K562 (cell line): ENCODE results near the gene RFC5. TPM values are rescaled to one million over a fixed set of nuclear protein-coding genes. Genes with fewer than 3 reads are reported as not detected.

Experiments used
- ARID1B ChIP-seq: fragments of 450-650 bp; IDR thresholded peaks from 2 replicates; pipeline ENCODE4 v1.6.1; 2016; ENCODE audit warnings: antibody characterized with exemption, mild to moderate bottlenecking, inconsistent platforms
- CBFA2T3 ChIP-seq: fragments of 450-650 bp; IDR thresholded peaks from 2 replicates; pipeline ENCODE4 v1.6.1; 2017
- CBX8 ChIP-seq: fragments of 200-600 bp; sonication (generic); IDR thresholded peaks from 2 replicates; pipeline ENCODE4 v1.6.1; 2012; ENCODE audit warnings: borderline replicate concordance, mixed run types, low read depth, mild to moderate bottlenecking, moderate library complexity, mixed read lengths, low read length, control low read depth, inconsistent platforms; ENCODE audit not compliant: poor library complexity, severe bottlenecking; ENCODE audit errors: extremely low read depth
- EP300 ChIP-seq: IDR thresholded peaks from 2 replicates; pipeline ENCODE4 v1.6.1; 2012; ENCODE audit warnings: low read length, improper control_type of control experiment
- EWSR1 ChIP-seq: fragments of 450-650 bp; IDR thresholded peaks from 2 replicates; pipeline ENCODE4 v1.6.1; 2018; ENCODE audit warnings: borderline replicate concordance, mild to moderate bottlenecking, low read depth, moderate library complexity; ENCODE audit not compliant: partially characterized antibody
- FOXK2 ChIP-seq, 2 experiments: fragments of 450-650 bp; IDR thresholded peaks in 1 of 2; conservative IDR thresholded peaks in 1 of 2; 2 replicates each; pipeline ENCODE4 v1.6.1; 2016; ENCODE audit warnings: low read depth in 2 of 2, mild to moderate bottlenecking in 1 of 2
- HDAC3 ChIP-seq: fragments of 450-650 bp; IDR thresholded peaks from 2 replicates; pipeline ENCODE4 v1.6.1; 2018; ENCODE audit warnings: borderline replicate concordance, mild to moderate bottlenecking, moderate library complexity; ENCODE audit not compliant: partially characterized antibody
- KLF1 ChIP-seq: fragments of 450-650 bp; IDR thresholded peaks from 2 replicates; pipeline ENCODE4 v1.6.1; 2016; ENCODE audit warnings: missing genetic modification characterization, missing compliant biosample characterization
- MAFG ChIP-seq: fragments of 450-650 bp; conservative IDR thresholded peaks from 2 replicates; pipeline ENCODE4 v1.6.1; 2016; ENCODE audit warnings: missing genetic modification characterization, missing compliant biosample characterization
- MNT ChIP-seq, 2 experiments: fragments of 450-650 bp; conservative IDR thresholded peaks; 2 replicates each; pipeline ENCODE4 v1.6.1; 2017; ENCODE audit warnings: mild to moderate bottlenecking in 2 of 2, moderate library complexity in 2 of 2
- NCOA6 ChIP-seq: fragments of 450-650 bp; IDR thresholded peaks from 2 replicates; pipeline ENCODE4 v1.6.1; 2017; ENCODE audit warnings: mild to moderate bottlenecking
- RCOR1 ChIP-seq, 2 experiments: IDR thresholded peaks; 2 replicates each; pipeline ENCODE4 v1.6.1; 2012; ENCODE audit warnings: low read depth in 2 of 2, low read length in 2 of 2, borderline replicate concordance in 1 of 2, improper control_type of control experiment in 1 of 2
- SOX6 ChIP-seq: fragments of 450-650 bp; IDR thresholded peaks from 2 replicates; pipeline ENCODE4 v1.6.1; 2014; ENCODE audit warnings: mild to moderate bottlenecking
- TEAD1 ChIP-seq, 2 experiments: fragments of 450-650 bp in 1 of 2; sonication (generic) in 1 of 2; formaldehyde crosslinking; IDR thresholded peaks; 2 replicates each; pipeline versions ENCODE4 v1.4.0 to v1.8.0; 2020 to 2022; ENCODE audit warnings: mild to moderate bottlenecking in 2 of 2, missing genetic modification reagents in 1 of 2
- TEAD4 ChIP-seq, 2 experiments: sonication (generic) in 1 of 2; formaldehyde crosslinking in 1 of 2; IDR thresholded peaks; 2 replicates each; pipeline versions ENCODE4 v1.6.1 to v1.8.0; 2012 to 2022; ENCODE audit warnings: borderline replicate concordance in 1 of 2, inconsistent platforms in 1 of 2, low read length in 1 of 2, mild to moderate bottlenecking in 1 of 2, missing genetic modification reagents in 1 of 2
- ZNF274 ChIP-seq: IDR thresholded peaks from 2 replicates; pipeline ENCODE4 v1.6.1; 2011; ENCODE audit warnings: low read depth, mild to moderate bottlenecking, low read length, moderate library complexity, borderline replicate concordance
- ZNF316 ChIP-seq: fragments of 450-650 bp; IDR thresholded peaks from 2 replicates; pipeline ENCODE4 v1.6.1; 2016
- ZNF408 ChIP-seq: fragments of 250-450 bp; sonication (Bioruptor Pico); IDR thresholded peaks from 2 replicates; pipeline ENCODE4 v1.4.0; 2020; ENCODE audit warnings: low read depth, mild to moderate bottlenecking, moderate library complexity
- ZNF449 ChIP-seq: fragments of 250-450 bp; sonication (Bioruptor Pico); IDR thresholded peaks from 2 replicates; pipeline ENCODE4 v1.8.0; 2022; ENCODE audit warnings: moderate library complexity, mild to moderate bottlenecking, inconsistent platforms
- ZNF766 ChIP-seq: fragments of 200-800 bp; sonication (Bioruptor generic); conservative IDR thresholded peaks from 2 replicates; pipeline ENCODE4 v1.6.1; 2016; ENCODE audit warnings: missing genetic modification characterization, missing compliant biosample characterization
- polyA plus RNA-seq, 8 experiments: library from polyadenylated mRNA; depleted of rRNA in 4 of 8; stranded (reverse) in 5 of 8; unstranded in 3 of 8; fragments of >200 nt; fragmentation: Nextera tagmentation in 2 of 8; fragmentation: Illumina TruSeq in 1 of 8; extraction: Ambion mirVana in 2 of 8; extraction: Trizol in 1 of 8; gene quantifications; 2 replicates each; pipeline versions ENCODE4 v1.2.1 to v1.2.3, GENCODE V29; 2011 to 2014; ENCODE audit warnings: inconsistent platforms in 1 of 8, missing spikeins in 1 of 8
- total RNA-seq, 7 experiments: library from RNA; depleted of rRNA in 6 of 7; stranded (reverse); fragments of >200 nt in 6 of 7; fragmentation: Illumina TruSeq in 2 of 7; extraction: Trizol in 2 of 7; gene quantifications; 2 replicates each; pipeline versions ENCODE4 v1.2.1 to v1.2.3, GENCODE V29; 2011 to 2021; ENCODE audit warnings: low replicate concordance in 1 of 7
- TF ChIP-seq, protein P1 (sequence below): sonication (generic); formaldehyde crosslinking; IDR thresholded peaks from 2 replicates; pipeline ENCODE4 v1.8.0; 2022; ENCODE audit warnings: missing genetic modification reagents, mild to moderate bottlenecking, borderline replicate concordance
- TF ChIP-seq, protein P2 (sequence below): sonication (generic); formaldehyde crosslinking; IDR thresholded peaks from 2 replicates; pipeline ENCODE4 v1.8.1; 2023; ENCODE audit warnings: mild to moderate bottlenecking, missing genetic modification reagents

The RFC5 gene
- total and polyA plus RNA-seq, 9 of the 15 experiments (the other 6 are each of a cell fraction or from before 2014, with no cell fraction given) = 61.8 to 189 (median 92.9) TPM

DNA sequence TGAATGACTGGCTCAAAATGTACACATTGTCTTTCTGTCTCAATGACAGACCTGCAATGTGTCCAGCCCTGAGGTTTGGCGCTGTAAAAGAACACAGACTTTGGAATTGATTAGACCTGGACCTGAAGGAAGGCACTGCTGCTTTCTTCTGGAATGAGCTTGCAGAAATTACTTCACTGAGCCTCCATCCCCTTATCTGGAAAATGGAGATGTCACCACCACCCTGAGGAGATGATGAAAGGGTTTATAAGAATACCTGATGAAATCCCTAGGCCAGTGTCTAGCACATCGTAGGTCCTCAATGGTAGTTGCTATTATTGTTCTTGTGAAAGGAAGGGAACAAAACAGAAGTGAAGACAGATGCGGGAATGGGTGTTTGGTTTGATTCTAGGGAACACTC lies 54.1 kb downstream of the RFC5 start (continued):
- TF ChIP-seq TEAD4 (IDR thresholded peaks at IDR 0.05; ENCODE audit: low read length) (no peak), TEAD4 (CRISPR knock-in tag; IDR thresholded peaks at IDR 0.05; ENCODE audit: borderline replicate concordance) (no peak), NCOA6 (no peak), CBFA2T3 (no peak), ZNF274 (no peak), ZNF316 (peak; percentile 4; the same call in 1 of the 2 replicates), EP300 (peak; percentile 26; the same call in 1 of the 2 replicates), MAFG (peak; percentile 44; the same call in 1 of the 2 replicates), ZNF766 (CRISPR knock-in tag) (no peak), MNT (conservative IDR thresholded peaks at IDR 0.05) (no peak), ARID1B (peak; percentile 20; the same call in 1 of the 2 replicates), ZNF449 (CRISPR knock-in tag) (no peak), FOXK2 (conservative IDR thresholded peaks at IDR 0.05 in 1 of 2, IDR thresholded peaks at IDR 0.05 in 1 of 2; ENCODE audit: low read depth in 2 of 2) (no peak), KLF1 (tag) (no peak), EWSR1 (no peak), ZNF408 (CRISPR knock-in tag) (no peak), TEAD1 (CRISPR knock-in tag; IDR thresholded peaks at IDR 0.05) (no peak), HDAC3 (no peak), CBX8 (no peak), RCOR1 (IDR thresholded peaks at IDR 0.05; ENCODE audit: borderline replicate concordance in 1 of 2, low read depth in 2 of 2, low read length in 2 of 2) (peak in 1 of 2 experiments; percentile 76; a peak in 1 of 4 replicates), SOX6 (peak; percentile 60)
- TF ChIP-seq, protein P1, sequence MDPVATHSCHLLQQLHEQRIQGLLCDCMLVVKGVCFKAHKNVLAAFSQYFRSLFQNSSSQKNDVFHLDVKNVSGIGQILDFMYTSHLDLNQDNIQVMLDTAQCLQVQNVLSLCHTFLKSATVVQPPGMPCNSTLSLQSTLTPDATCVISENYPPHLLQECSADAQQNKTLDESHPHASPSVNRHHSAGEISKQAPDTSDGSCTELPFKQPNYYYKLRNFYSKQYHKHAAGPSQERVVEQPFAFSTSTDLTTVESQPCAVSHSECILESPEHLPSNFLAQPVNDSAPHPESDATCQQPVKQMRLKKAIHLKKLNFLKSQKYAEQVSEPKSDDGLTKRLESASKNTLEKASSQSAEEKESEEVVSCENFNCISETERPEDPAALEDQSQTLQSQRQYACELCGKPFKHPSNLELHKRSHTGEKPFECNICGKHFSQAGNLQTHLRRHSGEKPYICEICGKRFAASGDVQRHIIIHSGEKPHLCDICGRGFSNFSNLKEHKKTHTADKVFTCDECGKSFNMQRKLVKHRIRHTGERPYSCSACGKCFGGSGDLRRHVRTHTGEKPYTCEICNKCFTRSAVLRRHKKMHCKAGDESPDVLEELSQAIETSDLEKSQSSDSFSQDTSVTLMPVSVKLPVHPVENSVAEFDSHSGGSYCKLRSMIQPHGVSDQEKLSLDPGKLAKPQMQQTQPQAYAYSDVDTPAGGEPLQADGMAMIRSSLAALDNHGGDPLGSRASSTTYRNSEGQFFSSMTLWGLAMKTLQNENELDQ = no peak
- TF ChIP-seq, protein P2, sequence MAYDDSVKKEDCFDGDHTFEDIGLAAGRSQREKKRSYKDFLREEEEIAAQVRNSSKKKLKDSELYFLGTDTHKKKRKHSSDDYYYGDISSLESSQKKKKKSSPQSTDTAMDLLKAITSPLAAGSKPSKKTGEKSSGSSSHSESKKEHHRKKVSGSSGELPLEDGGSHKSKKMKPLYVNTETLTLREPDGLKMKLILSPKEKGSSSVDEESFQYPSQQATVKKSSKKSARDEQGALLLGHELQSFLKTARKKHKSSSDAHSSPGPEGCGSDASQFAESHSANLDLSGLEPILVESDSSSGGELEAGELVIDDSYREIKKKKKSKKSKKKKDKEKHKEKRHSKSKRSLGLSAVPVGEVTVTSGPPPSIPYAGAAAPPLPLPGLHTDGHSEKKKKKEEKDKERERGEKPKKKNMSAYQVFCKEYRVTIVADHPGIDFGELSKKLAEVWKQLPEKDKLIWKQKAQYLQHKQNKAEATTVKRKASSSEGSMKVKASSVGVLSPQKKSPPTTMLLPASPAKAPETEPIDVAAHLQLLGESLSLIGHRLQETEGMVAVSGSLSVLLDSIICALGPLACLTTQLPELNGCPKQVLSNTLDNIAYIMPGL (CRISPR knock-in tag) = no peak
